ENCODE results near the gene KRCC1. TPM values are rescaled to one million over a fixed set of nuclear protein-coding genes. Genes with fewer than 3 reads are reported as not detected.

KRCC1 gene

Small RNAs within 50 kb of the gene (small RNA-seq; reads per million reads assigned to genes)
- not detected for gene MIR4780 (ENCODE audit: low read depth)
- gene RNU2-63P (ENCODE audit: low read depth), result 1.4 reads per million

Measured in mesenchymal stem cell (in vitro differentiated cells and primary cell).